Neutrophil (primary cell): ENCODE data around the gene SLC9A3.

Source experiments
- H3K27ac ChIP-seq: fragments of 200-600 bp; sonication (generic); 2 replicates; pipeline ENCODE4 v1.5.1; 2016; ENCODE audit warnings: mild to moderate bottlenecking, moderate library complexity
- H3K27me3 ChIP-seq: fragments of 200-600 bp; sonication (generic); 2 replicates; pipeline ENCODE4 v1.6.0; 2016; ENCODE audit warnings: mild to moderate bottlenecking
- H3K36me3 ChIP-seq: fragments of 200-600 bp; sonication (generic); 2 replicates; pipeline ENCODE4 v1.5.1; 2017
- H3K4me1 ChIP-seq, 2 experiments: fragments of 200-600 bp in 1 of 2; sonication (generic) in 1 of 2; 1 replicate in 1 of 2; 2 replicates in 1 of 2; pipeline versions ENCODE4 v1.5.1 to v1.6.1; 2013 to 2016; ENCODE audit warnings: low read depth in 1 of 2, low read length in 1 of 2, mild to moderate bottlenecking in 1 of 2, moderate library complexity in 1 of 2; ENCODE audit not compliant: control insufficient read depth in 1 of 2, insufficient read depth in 1 of 2
- H3K4me3 ChIP-seq, 2 experiments: fragments of 200-600 bp in 1 of 2; sonication (generic) in 1 of 2; 1 replicate in 1 of 2; 2 replicates in 1 of 2; pipeline ENCODE4 v1.5.1; 2013 to 2016; ENCODE audit warnings: low read depth in 1 of 2, low read length in 1 of 2, mild to moderate bottlenecking in 1 of 2, moderate library complexity in 1 of 2
- H3K9me3 ChIP-seq: fragments of 200-600 bp; sonication (generic); 2 replicates; pipeline ENCODE4 v1.5.1; 2016
- TF ChIP-seq, protein P1 (sequence below): fragments of 200-600 bp; sonication (generic); IDR thresholded peaks from 2 replicates; pipeline ENCODE4 v1.5.1; 2016; ENCODE audit warnings: antibody characterized with exemption

SLC9A3 gene

DNA sequence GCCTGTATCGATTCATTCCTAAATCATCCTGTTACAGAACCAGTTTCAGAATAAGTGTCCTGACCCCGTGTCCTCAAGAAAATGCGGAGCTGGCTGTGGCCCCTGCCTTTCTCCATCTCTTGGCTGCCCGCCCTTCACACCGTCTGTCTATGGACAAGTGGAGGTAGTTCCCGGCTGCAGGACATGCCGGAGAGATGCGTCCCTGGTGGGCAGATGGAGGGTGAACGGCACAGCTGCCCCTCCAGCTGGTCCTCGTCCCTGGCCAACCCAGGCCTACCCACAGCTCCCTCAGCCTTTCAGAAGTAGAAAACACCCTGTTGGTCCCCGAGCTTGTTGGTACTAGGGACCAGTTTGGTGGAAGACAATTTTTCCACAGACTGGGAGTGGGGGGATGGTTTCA is 96.0 kb downstream of the SLC9A3 start:
- no peak overlapping the region for H3K4me3 ChIP-seq
- TF ChIP-seq, protein P1, sequence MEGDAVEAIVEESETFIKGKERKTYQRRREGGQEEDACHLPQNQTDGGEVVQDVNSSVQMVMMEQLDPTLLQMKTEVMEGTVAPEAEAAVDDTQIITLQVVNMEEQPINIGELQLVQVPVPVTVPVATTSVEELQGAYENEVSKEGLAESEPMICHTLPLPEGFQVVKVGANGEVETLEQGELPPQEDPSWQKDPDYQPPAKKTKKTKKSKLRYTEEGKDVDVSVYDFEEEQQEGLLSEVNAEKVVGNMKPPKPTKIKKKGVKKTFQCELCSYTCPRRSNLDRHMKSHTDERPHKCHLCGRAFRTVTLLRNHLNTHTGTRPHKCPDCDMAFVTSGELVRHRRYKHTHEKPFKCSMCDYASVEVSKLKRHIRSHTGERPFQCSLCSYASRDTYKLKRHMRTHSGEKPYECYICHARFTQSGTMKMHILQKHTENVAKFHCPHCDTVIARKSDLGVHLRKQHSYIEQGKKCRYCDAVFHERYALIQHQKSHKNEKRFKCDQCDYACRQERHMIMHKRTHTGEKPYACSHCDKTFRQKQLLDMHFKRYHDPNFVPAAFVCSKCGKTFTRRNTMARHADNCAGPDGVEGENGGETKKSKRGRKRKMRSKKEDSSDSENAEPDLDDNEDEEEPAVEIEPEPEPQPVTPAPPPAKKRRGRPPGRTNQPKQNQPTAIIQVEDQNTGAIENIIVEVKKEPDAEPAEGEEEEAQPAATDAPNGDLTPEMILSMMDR: no peak
- no peaks in the 10 kb centered on the region for H3K9me3 ChIP-seq
- H3K4me1 ChIP-seq: no peaks in the 10 kb centered on the region
- peaks cover 20% of the 10 kb centered on the region for H3K27me3 ChIP-seq
- H3K36me3 ChIP-seq: no peaks in the 10 kb centered on the region
- no peak overlapping the region for H3K27ac ChIP-seq

DNA sequence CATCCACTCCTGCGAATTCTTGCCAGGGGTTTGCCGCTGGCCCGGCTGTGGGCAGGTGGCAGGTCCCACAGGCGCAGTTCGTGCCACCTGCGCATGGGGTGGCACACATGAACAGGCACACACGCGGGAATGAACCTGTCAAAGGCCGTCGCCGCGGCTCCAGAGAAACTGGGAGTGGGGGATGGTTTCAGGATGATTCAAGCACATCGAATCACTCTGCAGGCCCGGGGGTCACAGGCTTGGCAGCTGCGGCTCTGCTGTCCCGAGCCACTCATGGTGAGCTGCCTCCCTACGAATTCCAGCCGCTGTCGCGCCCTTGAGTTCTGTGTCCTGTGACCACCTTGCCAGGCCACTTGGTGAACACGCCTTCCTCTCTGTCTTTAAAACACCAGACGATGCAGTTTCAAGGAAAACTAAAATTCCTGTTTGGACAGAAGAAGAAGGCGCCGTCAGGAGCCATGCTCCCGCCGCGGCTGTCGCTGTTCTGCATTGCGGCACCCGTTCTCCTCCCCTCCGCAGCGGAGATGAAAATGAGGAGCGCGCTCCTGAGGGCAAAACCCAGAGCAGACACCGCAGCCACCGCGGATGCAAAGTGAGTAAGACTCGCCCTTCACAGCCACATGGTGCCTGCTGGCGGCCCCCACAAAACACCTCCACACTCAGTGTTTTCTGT is 96.7 kb downstream of the SLC9A3 start:
- no peak overlapping the region for H3K27ac ChIP-seq
- TF ChIP-seq, protein P1: no peak
- H3K4me1 ChIP-seq: no peaks in the 10 kb centered on the region
- no peak overlapping the region for H3K4me3 ChIP-seq
- H3K36me3 ChIP-seq: no peaks in the 10 kb centered on the region
- H3K27me3 ChIP-seq: peaks cover 20% of the 10 kb centered on the region
- H3K9me3 ChIP-seq: no peaks in the 10 kb centered on the region

DNA sequence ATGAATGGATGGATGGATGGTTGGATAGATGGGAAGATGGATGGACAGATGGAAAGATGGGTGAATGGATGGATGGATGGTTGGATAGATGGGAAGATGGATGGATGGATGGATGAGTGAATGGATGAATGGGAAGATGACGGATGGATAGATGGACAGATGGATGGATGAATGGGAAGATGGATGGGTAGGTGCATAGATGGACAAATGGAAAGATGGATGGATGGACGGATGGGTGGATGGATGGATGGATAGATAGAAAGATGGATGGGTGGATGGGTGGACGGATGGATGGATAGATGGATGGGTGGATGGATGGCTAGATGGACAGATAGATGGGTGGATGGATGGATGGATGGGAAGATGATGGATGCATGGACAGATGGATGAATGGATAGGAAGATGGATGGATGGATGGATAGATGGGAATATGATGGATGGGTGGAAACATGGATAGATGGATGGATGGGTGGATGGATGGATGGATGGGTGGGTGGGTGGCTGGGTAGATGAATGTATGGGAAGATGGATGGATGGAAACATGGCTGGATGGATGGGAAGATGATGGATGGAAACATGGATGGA is 97.8 kb downstream of the SLC9A3 start:
- H3K4me1 ChIP-seq: no peaks in the 10 kb centered on the region
- no peak overlapping the region for H3K4me3 ChIP-seq
- TF ChIP-seq, protein P1: no peak
- no peaks in the 10 kb centered on the region for H3K9me3 ChIP-seq
- no peaks in the 10 kb centered on the region for H3K36me3 ChIP-seq
- H3K27ac ChIP-seq: no peak overlapping the region
- peaks cover 17% of the 10 kb centered on the region for H3K27me3 ChIP-seq

DNA sequence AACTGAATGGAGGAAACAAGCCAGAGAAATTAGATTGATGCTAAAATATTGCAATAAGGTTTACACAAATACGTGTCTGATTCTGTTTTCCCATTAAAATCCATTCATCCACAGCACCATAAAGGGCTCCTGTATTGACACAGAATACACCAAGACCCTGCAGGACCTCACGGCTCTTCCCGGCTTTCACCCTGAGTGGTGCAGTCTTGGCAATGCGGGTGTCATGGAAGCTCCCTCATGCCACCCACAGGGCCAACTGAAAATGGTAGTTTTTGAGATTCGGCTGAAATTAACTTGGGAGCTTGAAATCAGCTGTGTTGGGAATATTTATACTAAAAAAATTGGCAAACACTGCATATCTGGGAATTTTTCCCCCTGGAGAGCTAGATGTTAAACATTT is 98.5 kb downstream of the SLC9A3 start:
- no peaks in the 10 kb centered on the region for H3K9me3 ChIP-seq
- H3K27ac ChIP-seq: no peak overlapping the region
- H3K4me3 ChIP-seq: no peak overlapping the region
- no peaks in the 10 kb centered on the region for H3K36me3 ChIP-seq
- H3K27me3 ChIP-seq: peaks cover 13% of the 10 kb centered on the region
- H3K4me1 ChIP-seq: no peaks in the 10 kb centered on the region
- TF ChIP-seq, protein P1: no peak

DNA sequence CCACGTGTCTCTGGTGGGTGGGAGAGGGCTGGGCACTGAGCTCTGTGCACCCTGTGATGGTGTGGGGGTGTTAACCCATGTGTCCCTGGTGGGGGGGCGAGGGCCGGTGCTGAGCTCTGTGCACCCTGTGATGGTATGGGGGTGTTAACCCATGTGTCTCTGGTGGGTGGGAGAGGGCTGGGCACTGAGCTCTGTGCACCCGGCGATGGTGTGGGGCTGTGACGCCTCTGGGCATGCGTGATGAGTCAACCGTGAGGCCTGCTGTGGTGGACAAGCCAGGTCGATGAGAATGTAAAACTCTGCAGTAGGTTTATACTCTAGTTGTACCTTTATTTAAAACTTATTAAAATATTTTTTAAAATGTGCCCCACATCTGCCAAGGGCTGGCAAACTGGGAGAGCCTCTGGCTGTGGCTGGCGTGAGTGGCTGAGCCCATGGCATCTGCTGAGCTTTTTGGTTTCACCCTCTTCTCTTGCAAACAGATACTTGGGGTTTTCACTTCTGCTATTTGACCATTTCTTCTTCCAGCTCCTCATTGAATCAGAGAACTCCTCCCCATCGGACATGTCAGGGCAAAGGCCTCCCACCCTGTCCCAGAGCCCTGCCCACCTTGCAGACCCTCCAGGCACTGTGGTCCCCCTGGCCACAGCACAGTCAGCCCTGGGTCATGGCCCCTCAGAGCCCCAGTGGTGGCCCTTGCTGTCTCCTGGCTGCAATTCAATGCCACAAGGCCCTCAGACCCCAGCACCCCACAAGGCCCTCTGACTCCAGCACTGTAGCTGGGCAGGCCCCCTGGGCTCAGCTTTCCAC is 99.7 kb downstream of the SLC9A3 start:
- Histone ChIP-seq H3K9me3 (no peaks in the 10 kb centered on the region), H3K27me3 (peaks cover 13% of the 10 kb centered on the region), H3K4me1 (no peaks in the 10 kb centered on the region), H3K36me3 (no peaks in the 10 kb centered on the region), H3K4me3 (no peak overlapping the region), H3K27ac (no peak overlapping the region)
- TF ChIP-seq, protein P1: no peak
